ENCODE data around the gene C10orf53. TPM values are rescaled to one million over a fixed set of nuclear protein-coding genes. Genes with fewer than 3 reads are reported as not detected.

The C10orf53 gene
- total and polyA plus RNA-seq, 8 donors, result not detected

DNA sequence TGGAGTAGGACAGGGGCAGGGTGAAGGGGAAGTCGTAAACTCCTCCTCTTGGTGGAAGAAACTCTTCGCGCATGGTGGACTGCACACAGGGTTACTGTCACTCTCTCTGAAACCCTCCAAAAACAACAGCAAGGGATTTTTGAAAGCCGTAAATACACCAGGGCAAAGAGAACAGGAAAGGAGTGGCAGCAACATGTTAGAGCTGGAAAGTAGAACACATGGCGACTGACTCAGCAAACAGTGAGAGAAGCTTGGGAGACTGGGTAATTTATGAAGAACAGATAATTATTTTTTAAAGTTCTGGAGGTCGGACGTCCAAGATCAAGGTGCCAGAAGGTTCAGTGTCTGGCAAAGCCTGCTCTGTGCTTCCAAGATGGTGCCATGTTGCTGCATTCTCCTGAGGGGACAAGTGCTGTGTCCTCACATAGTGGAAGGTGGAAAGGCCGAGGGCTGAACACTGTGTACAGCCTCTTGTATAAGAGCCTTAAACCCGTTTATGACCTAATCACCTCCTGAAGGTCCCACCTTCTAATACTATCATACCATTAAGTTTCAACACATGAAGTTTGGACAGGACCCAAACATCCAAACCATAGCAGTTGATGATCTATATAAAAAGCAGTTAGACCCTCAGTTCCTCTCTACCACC, 22.5 kb upstream of the C10orf53 start:
- no peak for FAIRE-seq
- ATAC-seq, result no peak
- H3K36me3 ChIP-seq, result no peaks in the 10 kb centered on the region
- H3K9me3 ChIP-seq, result no peaks in the 10 kb centered on the region
- intact Hi-C loops (cut with DNase I), result no loop called here
- H3K4me1 ChIP-seq, result no peaks in the 10 kb centered on the region
- TF ChIP-seq, protein P1, sequence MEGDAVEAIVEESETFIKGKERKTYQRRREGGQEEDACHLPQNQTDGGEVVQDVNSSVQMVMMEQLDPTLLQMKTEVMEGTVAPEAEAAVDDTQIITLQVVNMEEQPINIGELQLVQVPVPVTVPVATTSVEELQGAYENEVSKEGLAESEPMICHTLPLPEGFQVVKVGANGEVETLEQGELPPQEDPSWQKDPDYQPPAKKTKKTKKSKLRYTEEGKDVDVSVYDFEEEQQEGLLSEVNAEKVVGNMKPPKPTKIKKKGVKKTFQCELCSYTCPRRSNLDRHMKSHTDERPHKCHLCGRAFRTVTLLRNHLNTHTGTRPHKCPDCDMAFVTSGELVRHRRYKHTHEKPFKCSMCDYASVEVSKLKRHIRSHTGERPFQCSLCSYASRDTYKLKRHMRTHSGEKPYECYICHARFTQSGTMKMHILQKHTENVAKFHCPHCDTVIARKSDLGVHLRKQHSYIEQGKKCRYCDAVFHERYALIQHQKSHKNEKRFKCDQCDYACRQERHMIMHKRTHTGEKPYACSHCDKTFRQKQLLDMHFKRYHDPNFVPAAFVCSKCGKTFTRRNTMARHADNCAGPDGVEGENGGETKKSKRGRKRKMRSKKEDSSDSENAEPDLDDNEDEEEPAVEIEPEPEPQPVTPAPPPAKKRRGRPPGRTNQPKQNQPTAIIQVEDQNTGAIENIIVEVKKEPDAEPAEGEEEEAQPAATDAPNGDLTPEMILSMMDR (IDR thresholded peaks at IDR 0.05), result no peak
- no peak overlapping the region for H3K4me3 ChIP-seq
- H3K27me3 ChIP-seq, result no peaks in the 10 kb centered on the region
- WGBS, 2 donors, result 60 to 64% methylated on average over 9 of the region's 9 CpGs
- no peak overlapping the region for H3K27ac ChIP-seq
- DNase-seq, result peak in 1 of 6 donors; percentile 0

DNA sequence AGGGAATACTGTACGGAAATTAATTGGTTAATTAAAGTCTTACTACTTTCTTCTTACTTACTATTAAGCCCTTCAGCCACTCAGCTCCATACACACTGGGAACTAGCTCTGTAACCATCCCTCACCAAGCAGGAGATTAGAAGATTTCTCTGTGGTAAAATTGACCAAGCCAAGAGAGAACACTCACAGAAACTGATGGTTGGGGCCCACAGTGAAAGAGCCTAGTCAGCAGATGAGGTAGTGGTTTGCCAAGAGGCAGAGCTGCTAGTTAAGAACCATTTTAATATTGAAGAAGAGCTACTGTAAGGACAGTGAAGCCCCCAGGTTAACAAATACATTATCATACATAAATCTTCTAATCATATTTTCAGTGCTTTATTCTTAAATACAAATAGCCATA, 21.8 kb upstream of the C10orf53 start:
- no peaks in the 10 kb centered on the region for H3K27me3 ChIP-seq
- intact Hi-C loops (cut with DNase I), result no loop called here

DNA sequence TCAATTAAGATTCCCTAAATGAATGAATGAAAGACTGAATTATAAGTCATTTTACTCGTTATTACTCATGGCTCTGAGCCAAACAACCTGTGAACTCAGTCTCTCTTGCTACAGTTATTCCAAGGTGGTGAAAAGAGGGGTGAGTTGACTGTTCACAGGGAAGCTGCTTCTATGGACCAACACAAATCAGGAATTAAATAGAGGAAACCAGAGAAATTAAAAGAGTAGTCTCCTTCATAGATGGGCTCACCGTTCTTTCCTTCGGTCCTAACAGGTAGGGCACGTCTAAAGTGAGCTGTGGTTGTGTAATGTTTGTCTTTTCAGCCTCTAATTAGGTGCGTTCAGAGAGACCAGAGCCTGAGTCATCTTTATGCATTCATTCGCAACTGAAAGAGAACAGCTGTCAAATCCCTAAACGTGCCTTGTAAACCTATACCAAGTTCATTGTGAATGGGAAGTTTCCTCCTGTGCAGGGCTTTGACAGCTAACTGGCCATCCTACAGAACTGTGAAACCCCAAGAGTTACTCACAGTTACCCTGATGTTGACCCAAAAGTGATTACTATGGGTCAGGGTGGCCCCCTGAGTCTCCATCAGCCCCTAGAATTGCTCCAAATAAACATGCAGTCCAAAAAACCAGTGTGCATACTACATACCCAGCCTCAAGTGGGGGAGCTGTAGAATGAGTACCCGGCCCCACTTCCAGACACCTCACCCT, 18.2 kb upstream of the C10orf53 start:
- Histone ChIP-seq H3K27me3 (no peaks in the 10 kb centered on the region), H3K36me3 (no peaks in the 10 kb centered on the region), H3K4me3 (no peak overlapping the region), H3K27ac (no peak overlapping the region), H3K9me3 (no peaks in the 10 kb centered on the region), H3K4me1 (no peaks in the 10 kb centered on the region)
- ATAC-seq (peak in 1 of 4 donors; percentile 23), DNase-seq (no peak), FAIRE-seq (no peak)
- WGBS, 2 donors, result 41 to 44% methylated on average over 8 of the region's 8 CpGs
- intact Hi-C loops (cut with DNase I), result no loop called here
- TF ChIP-seq, protein P1 (IDR thresholded peaks at IDR 0.05), result no peak

More for the DNA sequence above, 21.8 kb upstream of the C10orf53 start:
- no peaks in the 10 kb centered on the region for H3K36me3 ChIP-seq
- no peak overlapping the region for H3K4me3 ChIP-seq
- no peaks in the 10 kb centered on the region for H3K4me1 ChIP-seq
- FAIRE-seq (no peak), ATAC-seq (no peak), DNase-seq (no peak)
- 27 to 42% methylated on average over 1 of the region's 1 CpG for WGBS, 2 donors
- TF ChIP-seq, protein P1 (IDR thresholded peaks at IDR 0.05), result no peak
- H3K27ac ChIP-seq, result no peak overlapping the region
- H3K9me3 ChIP-seq, result no peaks in the 10 kb centered on the region

DNA sequence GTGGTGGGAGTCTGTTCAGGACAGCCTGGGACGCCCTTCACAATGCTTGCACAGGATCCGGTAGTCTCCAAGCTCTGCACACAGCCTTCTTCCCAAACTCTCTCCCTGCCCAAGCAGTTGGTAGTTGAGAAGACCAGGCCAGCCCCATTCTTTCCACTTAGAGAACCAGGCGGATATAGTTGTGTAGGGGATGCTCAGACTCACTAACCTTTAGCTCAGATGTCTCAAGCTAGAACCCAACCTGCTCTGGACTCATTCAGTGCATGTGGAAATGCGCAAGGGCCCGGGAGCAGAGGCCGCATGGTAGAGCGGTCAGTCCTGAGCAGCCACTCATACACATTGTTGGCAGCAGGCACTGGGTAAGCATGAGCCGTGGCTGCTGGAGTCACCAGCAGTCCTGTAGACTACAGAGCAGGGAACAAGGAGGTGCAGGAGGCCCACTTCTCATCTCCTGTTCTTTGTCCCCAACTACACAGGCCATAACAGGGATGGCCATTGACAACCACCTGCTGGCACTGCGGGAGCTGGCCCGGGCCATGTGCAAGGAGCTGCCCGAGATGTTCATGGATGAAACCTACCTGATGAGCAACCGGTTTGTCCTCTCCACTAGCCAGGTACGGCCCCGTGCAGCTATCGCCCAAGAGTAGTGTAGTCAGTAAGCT, 17.2 kb upstream of the C10orf53 start:
- DNase-seq (no peak), ATAC-seq (no peak)

More for the DNA sequence above, 17.2 kb upstream of the C10orf53 start:
- H3K4me1 ChIP-seq, result no peaks in the 10 kb centered on the region
- intact Hi-C loops (cut with DNase I), result no loop called here
- H3K9me3 ChIP-seq, result no peaks in the 10 kb centered on the region
- no peak overlapping the region for H3K4me3 ChIP-seq
- H3K36me3 ChIP-seq, result no peaks in the 10 kb centered on the region
- WGBS, 2 donors, result 71 to 79% methylated on average over 15 of the region's 15 CpGs
- no peak for FAIRE-seq
- TF ChIP-seq, protein P1 (IDR thresholded peaks at IDR 0.05), result no peak
- no peaks in the 10 kb centered on the region for H3K27me3 ChIP-seq
- H3K27ac ChIP-seq, result no peak overlapping the region

All from pancreas (tissue), 10 donors.